ENCODE data around the gene ADCY9. TPM values are rescaled to one million over a fixed set of nuclear protein-coding genes. Genes with fewer than 3 reads are reported as not detected.
"Not testable (repeated sequence)": the region's sequence is repeated elsewhere in the genome, so short reads cannot be mapped to it uniquely, and the experiment has no call there.

ADCY9 gene
- total RNA-seq, 1 experiment from 2014 or later, result 7.8 TPM

GRCh38 chr16:4093495-4094126 lies 22.6 kb downstream of the ADCY9 start:
- DNase-seq (ENCODE audit: low read depth), result no peak

GRCh38 chr16:4092547-4093265 lies 23.5 kb downstream of the ADCY9 start:
- DNase-seq (ENCODE audit: low read depth), result no peak

- no peak for DNase-seq (ENCODE audit: low read depth)
Measured at GRCh38 chr16:4091240-4092012, 24.8 kb downstream of the ADCY9 start.

- DNase-seq (ENCODE audit: low read depth), result no peak
Measured at GRCh38 chr16:4090351-4090851, 25.8 kb downstream of the ADCY9 start.

DNA sequence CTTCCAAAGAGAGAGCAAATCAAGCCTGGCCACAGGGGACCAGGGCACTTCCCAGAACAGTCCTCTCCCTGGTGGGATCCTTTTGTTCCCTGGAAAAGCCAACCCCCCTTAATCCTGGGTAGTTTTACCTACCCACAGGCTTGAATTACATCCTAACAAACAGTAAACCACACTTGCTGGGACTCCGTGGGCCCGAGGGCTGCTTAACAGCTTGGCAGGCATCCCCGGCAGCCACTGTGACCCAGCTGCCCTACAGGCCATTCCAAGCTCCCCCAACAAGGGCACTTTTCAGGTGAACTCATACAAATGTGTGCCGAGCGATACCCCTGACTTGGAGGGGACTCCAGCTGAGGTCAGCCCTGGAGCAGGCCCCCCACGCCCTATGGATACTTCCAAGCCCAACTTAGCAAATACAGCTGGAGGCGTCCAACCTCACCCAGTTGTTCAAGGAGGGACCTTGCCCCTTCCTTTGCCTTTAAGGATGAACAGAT lies 26.4 kb downstream of the ADCY9 start:
- DNase-seq (ENCODE audit: low read depth), result no peak

- DNase-seq (ENCODE audit: low read depth), result no peak
Measured at GRCh38 chr16:4089251-4089810, 26.9 kb downstream of the ADCY9 start.

DNA sequence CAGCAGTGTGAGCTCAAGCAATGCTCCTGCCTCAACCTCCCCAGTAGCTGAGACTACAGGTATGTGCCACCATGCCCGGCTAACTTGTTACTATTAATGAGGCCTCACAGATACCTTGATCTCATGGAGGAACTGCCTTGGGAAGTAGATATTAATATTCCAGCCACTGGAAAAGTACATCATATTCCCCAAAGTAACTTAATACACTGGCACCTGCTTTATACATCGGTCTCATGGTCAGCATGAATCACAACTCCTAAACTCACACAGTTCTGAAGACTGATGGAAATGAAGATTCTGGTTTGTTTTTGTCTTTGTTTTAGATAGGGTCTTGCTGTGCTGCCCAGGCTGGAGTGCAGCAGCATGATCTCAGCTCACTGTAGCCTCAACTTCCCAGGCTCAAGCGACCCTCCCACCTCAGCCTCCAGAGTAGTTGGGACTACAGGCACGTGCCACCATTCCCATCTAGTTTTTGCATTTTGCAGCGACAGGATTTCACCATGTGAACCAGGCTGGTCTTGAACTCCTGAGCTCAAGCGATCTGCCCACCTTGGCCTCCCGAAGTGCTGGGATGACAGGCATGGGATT lies 28.2 kb downstream of the ADCY9 start:
- no peak for DNase-seq (ENCODE audit: low read depth)

DNA sequence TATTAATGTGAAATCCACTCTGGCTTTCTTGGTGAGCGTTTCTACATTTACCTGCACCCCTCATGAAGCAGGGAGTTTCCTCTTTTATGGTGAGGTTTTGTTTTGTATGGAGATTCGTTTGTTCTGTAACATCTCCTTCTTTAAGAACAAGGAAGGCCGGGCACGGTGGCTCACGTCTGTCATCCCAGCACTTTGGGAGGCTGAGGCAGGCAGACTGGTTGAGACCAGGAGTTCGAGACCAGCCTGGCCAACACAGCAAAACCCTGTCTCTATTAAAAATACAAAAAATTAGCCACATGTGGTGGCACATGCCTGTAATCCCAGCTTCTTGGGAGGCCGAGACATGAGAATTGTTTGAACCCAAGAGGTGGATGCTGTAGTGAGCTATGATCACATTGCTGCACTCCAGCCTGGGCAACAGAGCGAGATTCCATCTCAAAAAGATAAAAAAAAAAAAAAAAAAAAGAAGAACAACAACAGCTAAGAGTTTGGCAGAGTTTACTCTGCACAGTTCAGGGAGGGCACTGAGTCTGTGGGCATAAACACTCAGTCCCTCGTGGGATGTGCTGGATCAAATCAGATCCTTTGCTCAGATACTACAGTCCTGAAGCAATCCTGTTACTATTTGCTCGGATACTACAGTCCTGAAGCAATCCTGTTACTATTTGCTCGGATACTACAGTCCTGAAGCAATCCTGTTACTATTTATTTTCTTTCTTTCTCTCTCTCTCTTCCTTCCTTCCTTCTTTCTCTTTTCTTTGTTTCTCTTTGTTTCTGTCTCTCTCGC lies 28.9 kb downstream of the ADCY9 start:
- no peak for DNase-seq (ENCODE audit: low read depth)

DNA sequence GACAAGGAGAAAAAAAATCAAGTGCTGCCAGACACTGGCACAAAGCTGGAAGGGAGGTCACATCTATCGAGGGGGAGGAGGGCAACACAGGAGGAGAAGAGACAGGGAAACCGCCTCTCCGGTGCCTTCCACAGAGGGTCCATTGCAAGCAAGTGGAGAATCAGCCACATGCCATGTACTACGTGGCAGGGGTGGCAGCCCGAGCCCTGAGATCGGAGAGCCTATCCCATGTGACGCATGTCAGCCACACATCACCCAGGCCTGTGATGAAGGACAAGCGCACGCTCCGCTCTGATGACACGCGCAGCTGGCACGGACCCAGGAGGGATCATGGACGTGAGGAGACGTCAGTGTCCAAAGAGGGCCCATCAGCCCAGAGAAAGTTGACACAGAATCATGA lies 30.1 kb downstream of the ADCY9 start:
- DNase-seq (ENCODE audit: low read depth), result no peak

GRCh38 chr16:4085405-4085970 lies 30.8 kb downstream of the ADCY9 start:
- no peak for DNase-seq (ENCODE audit: low read depth)

DNA sequence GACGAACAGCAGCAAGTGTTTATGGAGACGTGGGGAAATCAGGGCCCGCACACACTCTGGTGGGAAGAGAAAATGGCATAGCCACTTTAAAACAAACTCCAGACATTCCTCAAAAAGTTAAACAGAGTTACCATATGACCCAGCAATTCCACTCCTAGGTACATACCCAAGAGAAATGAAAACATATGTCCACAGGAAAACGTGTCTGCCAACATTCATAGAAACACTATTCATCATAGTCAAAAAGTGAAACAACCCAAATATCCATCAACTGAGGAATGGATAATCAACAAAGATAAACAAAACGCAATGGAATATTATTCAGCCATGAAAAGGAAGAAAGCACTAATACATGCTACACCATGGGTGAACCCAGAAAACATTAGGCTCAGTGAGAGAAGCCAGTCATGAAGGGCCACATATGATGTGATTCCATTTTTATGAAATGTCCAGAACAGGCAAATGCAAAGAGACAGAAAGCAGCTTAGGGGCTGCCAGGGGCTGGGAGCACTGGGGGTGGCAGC lies 32.8 kb downstream of the ADCY9 start:
- no peak for DNase-seq (ENCODE audit: low read depth)

- DNase-seq (ENCODE audit: low read depth), result no peak
Measured at GRCh38 chr16:4082474-4083044, 33.7 kb downstream of the ADCY9 start.

GRCh38 chr16:4081521-4082021 lies 34.7 kb downstream of the ADCY9 start:
- DNase-seq (ENCODE audit: low read depth), result no peak

DNA sequence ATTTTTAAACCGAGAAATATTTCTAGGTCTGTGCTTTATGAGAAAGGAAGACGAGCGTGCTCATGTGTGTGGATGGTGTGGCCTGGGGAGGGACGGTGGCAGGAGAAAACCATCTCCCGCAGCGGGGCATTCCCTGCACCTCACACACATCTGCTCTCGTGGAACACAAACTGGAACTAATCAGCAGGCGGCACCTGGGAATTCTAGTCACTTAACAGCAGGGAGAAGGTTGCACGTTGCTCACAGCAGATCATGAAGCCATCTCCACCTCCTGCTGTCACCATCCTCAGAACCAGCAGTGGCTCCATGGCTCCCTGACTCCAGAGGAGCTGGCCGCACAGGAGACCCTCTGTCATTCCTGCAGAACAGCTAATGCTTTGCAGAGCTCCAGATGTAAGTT lies 35.2 kb downstream of the ADCY9 start:
- no peak for DNase-seq (ENCODE audit: low read depth)

DNA sequence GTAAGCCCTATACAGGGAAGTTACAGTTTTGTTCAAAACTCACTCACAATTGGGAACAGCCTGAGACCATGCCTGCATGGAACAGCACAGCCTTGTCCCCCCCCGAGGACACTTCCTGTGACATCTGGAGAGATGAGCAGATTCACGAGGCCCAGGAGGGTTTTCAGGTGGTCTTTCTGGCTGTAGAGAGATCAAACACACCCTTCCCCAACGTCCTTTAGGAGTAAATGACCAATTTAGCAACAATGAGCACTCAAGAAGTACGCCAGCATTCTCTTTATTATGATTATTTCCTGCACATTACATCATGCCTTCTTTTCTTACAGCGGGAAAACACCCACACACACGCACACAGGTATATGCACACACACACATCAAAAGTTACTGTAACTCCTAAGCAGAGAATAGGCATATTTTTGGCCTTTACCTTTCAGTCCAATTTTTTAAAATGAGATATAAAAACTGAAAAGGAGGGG lies 39.0 kb downstream of the ADCY9 start:
- no peak for DNase-seq (ENCODE audit: low read depth)

DNA sequence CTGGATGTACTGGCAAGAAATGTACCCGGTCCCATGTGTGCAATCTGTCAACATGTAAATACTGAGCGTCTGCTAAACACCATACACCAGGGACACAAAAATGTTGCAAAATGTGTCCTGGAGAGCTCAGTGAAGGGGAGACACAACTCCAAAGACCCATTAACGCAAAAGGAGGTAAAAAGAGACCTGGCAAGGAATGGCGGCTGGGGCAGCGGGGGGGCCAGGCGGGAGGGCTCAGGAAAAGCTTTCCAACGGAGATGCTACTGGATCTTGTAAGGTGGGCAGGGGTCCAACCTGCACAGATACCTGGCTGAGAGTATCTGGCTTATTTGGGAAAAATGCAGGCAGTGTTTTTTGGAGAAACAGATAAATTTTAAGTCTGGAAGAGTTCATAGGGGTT lies 40.7 kb downstream of the ADCY9 start:
- DNase-seq (ENCODE audit: low read depth), result no peak

- not testable (repeated sequence) for DNase-seq (ENCODE audit: low read depth)
Measured at GRCh38 chr16:4073150-4073549, 43.1 kb downstream of the ADCY9 start.

DNA sequence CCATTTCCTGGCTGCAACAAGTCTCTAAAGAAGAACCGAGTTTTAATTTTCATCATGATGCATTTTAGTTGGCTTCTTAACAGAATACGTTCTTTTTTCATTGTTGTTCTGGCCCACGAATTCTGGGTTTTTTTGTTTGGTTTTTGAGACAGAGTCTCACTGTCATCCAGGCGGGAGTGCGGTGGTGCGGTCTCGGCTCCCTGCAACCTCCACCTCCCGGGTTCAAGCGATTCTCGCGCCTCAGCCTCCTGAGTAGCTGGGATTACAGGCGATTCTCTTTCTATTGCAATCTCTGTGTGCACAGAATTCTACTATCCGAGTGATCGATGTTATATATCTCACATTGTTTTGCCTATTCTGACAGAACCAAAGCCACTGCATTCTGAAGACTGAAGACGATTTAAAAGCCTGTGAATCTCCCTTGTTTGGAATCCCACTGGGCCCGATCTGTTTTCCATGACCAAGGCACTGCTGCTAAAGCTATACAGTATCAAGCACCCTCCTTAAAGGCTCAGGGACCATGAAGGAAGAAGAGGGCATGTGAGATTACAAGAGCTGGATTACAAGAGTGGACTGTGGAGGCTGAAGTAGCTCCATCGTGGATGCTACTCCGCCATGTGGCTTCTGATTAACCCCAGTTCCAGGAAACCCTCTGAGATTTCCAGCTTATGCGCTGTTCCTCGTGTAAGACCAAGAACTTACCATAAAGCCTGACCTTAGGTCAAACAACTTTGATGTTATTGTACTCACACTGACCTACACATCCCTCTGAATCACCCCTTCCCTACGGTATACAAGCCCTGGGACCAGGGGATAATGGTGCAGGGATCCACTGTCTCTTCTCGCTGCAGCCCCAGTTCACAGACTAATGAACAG lies 44.3 kb downstream of the ADCY9 start:
- no peak for DNase-seq (ENCODE audit: low read depth)

DNA sequence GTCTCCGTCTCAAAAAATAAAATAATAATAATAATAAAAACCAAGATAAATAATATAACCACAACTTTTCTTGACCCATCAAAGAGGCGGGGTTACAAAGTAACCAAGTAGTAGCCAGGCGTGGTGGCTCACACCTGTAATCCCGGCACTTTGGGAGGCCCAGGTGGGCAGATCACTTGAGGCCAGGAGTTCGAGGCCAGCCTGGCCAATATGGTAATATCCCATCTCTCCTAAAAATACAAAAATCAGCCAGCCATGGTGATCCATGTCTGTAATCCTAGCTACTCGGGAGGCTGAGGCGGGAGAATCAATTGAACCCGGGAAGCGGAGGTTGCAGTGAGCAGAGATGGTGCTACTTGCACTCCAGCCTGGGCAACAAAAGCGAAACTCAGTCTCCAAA lies 45.3 kb downstream of the ADCY9 start:
- no peak for DNase-seq (ENCODE audit: low read depth)

Data from RPMI7951 (cell line).